ENCODE results near the gene CCDC81. TPM values are rescaled to one million over a fixed set of nuclear protein-coding genes. Genes with fewer than 3 reads are reported as not detected.
"Not testable (repeated sequence)": the region's sequence is repeated elsewhere in the genome, so short reads cannot be mapped to it uniquely, and the experiment has no call there.

Gene CCDC81
- total RNA-seq, 2 donors from 2014 or later: 33.3 to 34.0 TPM

GRCh38 chr11:86341382-86341781 is 33.3 kb upstream of the CCDC81 start:
- no peak overlapping the region for H3K4me3 ChIP-seq (ENCODE audit: low read length)
- Mint-ChIP-seq H3K9me3 (peaks cover 7% of the 10 kb centered on the region), H3K4me3 (no peak overlapping the region), H3K4me1 (no peaks in the 10 kb centered on the region), H3K36me3 (ENCODE audit: low read depth) (peaks cover 53% of the 10 kb centered on the region), H3K27ac (no peak overlapping the region), H3K27me3 (ENCODE audit: insufficient read depth) (no peaks in the 10 kb centered on the region)
- peak; percentile 44 for TF ChIP-seq CTCF (conservative IDR thresholded peaks at IDR 0.05)
- H3K9ac ChIP-seq (ENCODE audit: extremely low read depth, low read length, poor library complexity, severe bottlenecking): no peak overlapping the region
- no peak for DNase-seq
- 75 to 92% methylated on average over 1 to 3 of the region's 3 CpGs for WGBS, 2 experiments (ENCODE audit: insufficient coverage in 1 of 2, insufficient read length in 1 of 2)
- H3K9me3 ChIP-seq (ENCODE audit: control insufficient read depth, low read length): peaks cover 5% of the 10 kb centered on the region
- no peaks in the 10 kb centered on the region for H3K4me1 ChIP-seq (ENCODE audit: control insufficient read depth, insufficient read depth, low read length)
- no peak overlapping the region for H3K27ac ChIP-seq (ENCODE audit: low read depth, low read length)
- H3K36me3 ChIP-seq (ENCODE audit: control insufficient read depth, insufficient read depth, low read length): peaks cover 37% of the 10 kb centered on the region
- no peaks in the 10 kb centered on the region for H3K27me3 ChIP-seq (ENCODE audit: control insufficient read depth, insufficient read depth, low read length, poor library complexity, severe bottlenecking)

- Mint-ChIP-seq H3K4me3 (no peak overlapping the region), H3K27ac (peak overlapping the region; percentile 48), H3K9me3 (no peaks in the 10 kb centered on the region), H3K36me3 (ENCODE audit: low read depth) (peaks cover 18% of the 10 kb centered on the region), H3K27me3 (ENCODE audit: insufficient read depth) (no peaks in the 10 kb centered on the region), H3K4me1 (no peaks in the 10 kb centered on the region)
- Histone ChIP-seq H3K9ac (ENCODE audit: extremely low read depth, low read length, poor library complexity, severe bottlenecking) (no peak overlapping the region), H3K27ac (ENCODE audit: low read depth, low read length) (no peak overlapping the region), H3K4me1 (ENCODE audit: control insufficient read depth, insufficient read depth, low read length) (no peaks in the 10 kb centered on the region), H3K9me3 (ENCODE audit: control insufficient read depth, low read length) (no peaks in the 10 kb centered on the region), H3K4me3 (ENCODE audit: low read length) (no peak overlapping the region), H3K36me3 (ENCODE audit: control insufficient read depth, insufficient read depth, low read length) (peaks cover 22% of the 10 kb centered on the region), H3K27me3 (ENCODE audit: control insufficient read depth, insufficient read depth, low read length, poor library complexity, severe bottlenecking) (no peaks in the 10 kb centered on the region)
- no peak for TF ChIP-seq CTCF (conservative IDR thresholded peaks at IDR 0.05)
- WGBS, 2 experiments (ENCODE audit: insufficient coverage in 1 of 2, insufficient read length in 1 of 2): 93 to 95% methylated on average over 3 of the region's 3 CpGs
- DNase-seq: no peak
These were observed 28.2 kb upstream of the CCDC81 start for GRCh38 chr11:86346513-86346912.

GRCh38 chr11:86355256-86355655 is 19.4 kb upstream of the CCDC81 start:
- H3K27ac Mint-ChIP-seq: no peak overlapping the region
- no peaks in the 10 kb centered on the region for H3K9me3 Mint-ChIP-seq
- TF ChIP-seq CTCF (conservative IDR thresholded peaks at IDR 0.05): no peak
- Histone ChIP-seq H3K4me3 (ENCODE audit: low read length) (no peak overlapping the region), H3K36me3 (ENCODE audit: control insufficient read depth, insufficient read depth, low read length) (no peaks in the 10 kb centered on the region), H3K27ac (ENCODE audit: low read depth, low read length) (no peak overlapping the region), H3K9ac (ENCODE audit: extremely low read depth, low read length, poor library complexity, severe bottlenecking) (no peak overlapping the region), H3K27me3 (ENCODE audit: control insufficient read depth, insufficient read depth, low read length, poor library complexity, severe bottlenecking) (no peaks in the 10 kb centered on the region), H3K9me3 (ENCODE audit: control insufficient read depth, low read length) (no peaks in the 10 kb centered on the region), H3K4me1 (ENCODE audit: control insufficient read depth, insufficient read depth, low read length) (no peaks in the 10 kb centered on the region)
- H3K36me3 Mint-ChIP-seq (ENCODE audit: low read depth): peaks cover 1% of the 10 kb centered on the region
- no peaks in the 10 kb centered on the region for H3K27me3 Mint-ChIP-seq (ENCODE audit: insufficient read depth)
- peaks cover 9% of the 10 kb centered on the region for H3K4me1 Mint-ChIP-seq
- no peak overlapping the region for H3K4me3 Mint-ChIP-seq
- DNase-seq: no peak
- 89 to 100% methylated on average over 2 to 4 of the region's 4 CpGs for WGBS, 2 experiments (ENCODE audit: insufficient coverage in 1 of 2, insufficient read length in 1 of 2)

GRCh38 chr11:86357412-86357811 is 17.3 kb upstream of the CCDC81 start:
- H3K9ac ChIP-seq (ENCODE audit: extremely low read depth, low read length, poor library complexity, severe bottlenecking); H3K9me3 Mint-ChIP-seq; H3K4me1 ChIP-seq (ENCODE audit: control insufficient read depth, insufficient read depth, low read length); H3K27ac ChIP-seq (ENCODE audit: low read depth, low read length); H3K27ac Mint-ChIP-seq; H3K27me3 ChIP-seq (ENCODE audit: control insufficient read depth, insufficient read depth, low read length, poor library complexity, severe bottlenecking); H3K36me3 Mint-ChIP-seq (ENCODE audit: low read depth); H3K36me3 ChIP-seq (ENCODE audit: control insufficient read depth, insufficient read depth, low read length); H3K9me3 ChIP-seq (ENCODE audit: control insufficient read depth, low read length); DNase-seq; H3K4me3 Mint-ChIP-seq; H3K4me3 ChIP-seq (ENCODE audit: low read length); H3K27me3 Mint-ChIP-seq (ENCODE audit: insufficient read depth): not testable (repeated sequence)
- H3K4me1 Mint-ChIP-seq: peaks cover 12% of the 10 kb centered on the region
- WGBS, 2 experiments (ENCODE audit: insufficient coverage in 1 of 2, insufficient read length in 1 of 2): 78 to 100% methylated on average over 1 to 4 of the region's 4 CpGs
